RPMI8226 (cell line): ENCODE measurements around the gene GPX4.

Source experiments
- DNase-seq: peaks from one replicate; pipeline ENCODE4 v3.0.0-alpha.2; 2015

The GPX4 gene

GRCh38 chr19:1135454-1135853, 31.7 kb downstream of the GPX4 start:
- no peak for DNase-seq

GRCh38 chr19:1136201-1136600, 32.4 kb downstream of the GPX4 start:
- DNase-seq = peak; percentile 13

DNA sequence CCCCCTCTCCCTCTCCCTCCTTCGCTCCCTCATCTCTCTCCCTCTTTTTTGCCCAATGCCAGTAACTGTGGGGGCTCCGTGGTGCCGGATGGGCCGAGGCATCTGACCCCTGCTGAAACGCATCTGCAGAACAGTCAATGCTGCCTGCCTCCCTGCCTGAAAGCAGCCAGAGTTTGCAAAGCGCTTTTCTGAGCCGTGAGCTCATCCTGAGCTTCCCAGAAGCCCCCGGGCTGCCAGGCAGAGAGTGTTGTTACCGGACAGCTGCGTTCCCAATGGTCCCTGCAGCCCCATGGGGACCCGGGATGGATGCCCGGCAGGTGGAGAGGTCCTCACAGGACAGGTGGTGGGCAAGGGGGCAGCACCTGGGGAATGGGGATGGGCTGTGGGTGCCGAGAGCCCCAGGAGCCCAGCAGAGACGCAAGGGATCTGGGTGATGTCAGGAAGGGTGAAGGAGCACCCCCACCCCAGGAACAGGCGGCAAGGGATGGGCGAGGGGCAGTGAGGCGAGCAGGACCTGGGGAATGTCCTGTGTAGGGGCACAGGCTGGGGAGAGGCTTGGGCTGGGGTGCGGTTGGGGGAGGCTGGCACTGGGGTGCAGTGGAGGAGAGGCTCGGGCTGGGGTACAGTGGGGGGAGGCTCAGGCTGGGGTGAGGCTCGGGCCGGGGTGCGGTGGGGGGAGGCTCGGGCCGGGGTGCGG, 33.0 kb downstream of the GPX4 start:
- no peak for DNase-seq

- no peak for DNase-seq
Measured at GRCh38 chr19:1138121-1138520, 34.3 kb downstream of the GPX4 start.

- no peak for DNase-seq
Measured at GRCh38 chr19:1139126-1139525, 35.3 kb downstream of the GPX4 start.

DNA sequence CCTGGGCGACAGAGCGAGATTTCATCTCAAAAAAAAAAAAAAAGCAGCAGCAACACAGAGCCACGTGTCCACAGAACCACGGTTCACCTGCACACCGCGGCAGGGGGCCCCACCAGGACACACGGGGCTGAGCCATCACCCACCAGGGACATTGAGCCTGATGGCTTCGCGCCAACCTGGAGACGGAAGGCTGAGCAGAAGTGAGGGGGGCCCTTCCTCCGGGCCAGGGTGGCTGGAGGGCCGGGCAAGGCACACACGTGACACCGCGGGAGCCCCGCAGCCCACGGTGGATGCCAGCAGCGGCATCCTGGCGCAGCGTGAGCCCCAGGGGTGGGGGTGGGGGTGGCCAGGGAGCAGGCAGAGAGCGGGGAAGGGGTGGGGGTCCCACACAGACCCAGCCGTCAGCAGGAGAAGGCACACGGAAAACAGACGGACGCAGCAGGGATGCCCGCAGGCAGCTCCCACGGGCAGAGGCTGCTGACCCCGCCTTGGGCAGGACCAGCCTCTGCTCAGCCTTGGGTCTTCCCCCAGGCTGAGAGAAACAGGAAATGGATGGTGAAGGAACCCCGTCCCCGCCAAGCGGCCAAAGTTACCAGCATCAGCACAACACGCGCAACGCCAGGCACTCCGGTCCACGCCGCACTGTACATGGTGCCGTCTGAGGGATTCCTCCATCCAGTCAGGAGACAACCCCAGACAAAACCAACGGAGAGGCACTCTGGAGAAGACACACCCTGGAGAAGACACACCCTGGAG, 36.7 kb downstream of the GPX4 start:
- no peak for DNase-seq

DNA sequence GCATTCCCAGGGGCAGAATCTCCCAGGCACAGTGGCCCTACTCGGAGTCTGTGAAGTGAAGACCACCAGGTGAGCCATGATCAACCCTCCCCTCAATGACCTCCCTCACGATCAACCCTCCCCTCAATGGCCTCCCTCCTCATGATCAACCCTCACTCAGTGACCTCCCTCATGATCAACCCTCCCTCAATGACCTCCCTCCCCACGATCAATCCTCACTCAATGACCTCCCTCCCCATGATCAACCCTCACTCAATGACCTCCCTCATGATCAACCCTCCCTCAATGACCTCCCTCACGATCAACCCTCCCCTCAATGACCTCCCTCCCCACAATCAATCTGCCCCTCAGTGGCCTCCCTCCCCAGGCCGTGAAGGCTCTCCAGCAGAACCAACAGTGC, 38.1 kb downstream of the GPX4 start:
- no peak for DNase-seq

GRCh38 chr19:1143828-1144399, 40.1 kb downstream of the GPX4 start:
- DNase-seq = no peak

DNA sequence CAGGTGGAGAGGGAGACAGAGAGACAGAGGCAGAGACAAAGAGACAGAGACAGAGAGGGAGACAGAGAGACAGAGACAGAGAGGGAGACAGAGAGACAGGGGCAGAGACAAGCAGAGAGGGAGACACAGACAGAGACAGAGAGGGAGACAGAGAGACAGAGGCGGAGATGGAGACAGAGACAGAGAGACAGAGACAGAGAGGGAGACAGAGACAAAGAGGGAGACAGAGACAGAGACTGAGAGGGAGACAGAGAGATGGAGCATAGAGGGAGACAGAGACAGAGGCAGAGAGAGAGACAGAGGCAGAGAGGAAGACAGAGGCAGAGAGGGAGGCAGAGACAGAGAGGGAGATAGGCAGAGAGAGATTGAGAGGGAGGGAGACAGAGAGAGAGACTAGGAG, 40.9 kb downstream of the GPX4 start:
- DNase-seq = no peak

- DNase-seq = no peak
Measured at GRCh38 chr19:1145635-1146411, 42.0 kb downstream of the GPX4 start.

- DNase-seq = no peak
Measured at GRCh38 chr19:1146412-1146699, 42.6 kb downstream of the GPX4 start.

DNA sequence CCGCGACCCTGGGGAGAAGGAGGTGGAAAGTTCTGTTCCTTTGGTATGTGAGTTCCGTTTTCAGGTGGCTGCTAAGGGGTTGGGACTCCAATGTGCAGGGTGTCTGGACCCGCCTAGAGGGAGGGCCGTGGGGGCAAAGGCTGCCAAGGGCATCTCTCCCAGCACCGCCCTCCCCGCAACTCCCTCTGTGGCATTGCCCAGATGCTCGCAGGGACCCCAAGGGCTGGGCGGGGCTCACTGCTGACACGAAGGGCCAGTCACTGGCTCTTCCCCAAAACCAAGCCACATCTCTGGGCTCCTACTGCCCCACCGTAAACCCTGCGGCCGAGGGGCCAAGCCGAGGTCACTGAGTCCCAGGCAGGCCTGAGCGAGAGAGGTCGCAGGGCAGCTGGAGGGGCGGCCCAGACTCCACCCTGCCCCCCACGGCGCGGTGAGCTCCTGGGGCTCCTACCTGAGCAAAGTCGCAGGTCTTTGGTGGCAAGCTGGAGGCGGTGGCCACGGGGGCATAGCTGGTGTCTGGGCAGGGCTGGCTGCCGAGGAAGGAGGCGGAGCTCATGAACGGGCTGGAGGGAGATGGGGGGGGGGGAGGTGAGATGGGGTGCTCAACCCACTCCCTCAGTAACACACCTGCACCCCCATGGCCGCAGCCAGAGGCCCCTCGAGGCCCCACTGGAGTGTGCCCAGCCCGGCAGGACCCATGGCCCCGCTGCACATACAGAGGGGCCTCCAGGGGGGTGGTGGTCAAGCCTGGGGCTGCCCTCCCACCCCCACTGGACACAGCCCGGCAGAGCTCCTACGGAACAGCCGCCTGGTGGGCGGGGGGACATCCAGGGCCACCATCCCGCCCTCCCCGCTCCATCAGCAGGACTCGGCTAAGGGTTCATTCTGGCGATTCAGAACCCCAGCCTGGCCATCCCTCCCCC, 43.3 kb downstream of the GPX4 start:
- DNase-seq = no peak

- no peak for DNase-seq
Measured at GRCh38 chr19:1147934-1148549, 44.2 kb downstream of the GPX4 start.

DNA sequence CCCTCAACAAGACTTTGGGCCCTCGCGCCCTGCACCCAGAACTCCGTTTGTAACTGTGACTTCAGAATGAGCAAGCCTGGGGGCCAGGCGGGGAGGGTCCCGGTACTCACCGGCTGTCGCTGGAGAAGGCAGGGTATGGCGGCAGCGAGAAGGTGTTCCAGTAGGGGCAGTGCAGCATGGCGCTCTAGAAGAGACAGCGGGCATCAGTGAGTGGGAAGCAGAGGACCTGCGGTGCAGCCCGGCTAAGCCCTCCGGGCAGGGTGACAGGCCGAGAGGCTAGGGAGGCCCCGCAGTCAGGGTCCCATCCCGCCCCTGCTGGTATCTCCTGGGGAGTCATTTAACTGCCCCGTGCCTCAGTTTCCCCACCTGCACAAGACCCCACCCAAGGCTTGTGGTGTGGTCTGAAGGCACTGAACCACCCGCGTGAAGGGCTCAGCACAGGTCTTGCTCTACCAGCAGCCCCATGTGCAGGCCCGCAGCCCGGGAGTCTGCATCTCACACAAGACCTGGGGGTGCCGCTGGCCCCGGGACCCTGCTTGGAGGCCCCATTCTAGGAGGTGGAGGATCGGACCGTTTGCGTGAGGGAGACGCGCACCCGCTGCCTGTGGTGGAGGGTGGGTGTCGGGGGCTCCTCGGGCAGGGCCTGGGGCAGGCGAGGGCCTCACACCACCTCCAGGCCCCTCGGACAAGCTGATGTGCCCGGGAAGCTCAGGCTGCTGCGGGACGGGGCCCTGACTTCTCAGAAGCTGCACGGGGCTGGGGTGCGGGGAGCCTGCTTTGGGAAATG, 45.7 kb downstream of the GPX4 start:
- no peak for DNase-seq

DNA sequence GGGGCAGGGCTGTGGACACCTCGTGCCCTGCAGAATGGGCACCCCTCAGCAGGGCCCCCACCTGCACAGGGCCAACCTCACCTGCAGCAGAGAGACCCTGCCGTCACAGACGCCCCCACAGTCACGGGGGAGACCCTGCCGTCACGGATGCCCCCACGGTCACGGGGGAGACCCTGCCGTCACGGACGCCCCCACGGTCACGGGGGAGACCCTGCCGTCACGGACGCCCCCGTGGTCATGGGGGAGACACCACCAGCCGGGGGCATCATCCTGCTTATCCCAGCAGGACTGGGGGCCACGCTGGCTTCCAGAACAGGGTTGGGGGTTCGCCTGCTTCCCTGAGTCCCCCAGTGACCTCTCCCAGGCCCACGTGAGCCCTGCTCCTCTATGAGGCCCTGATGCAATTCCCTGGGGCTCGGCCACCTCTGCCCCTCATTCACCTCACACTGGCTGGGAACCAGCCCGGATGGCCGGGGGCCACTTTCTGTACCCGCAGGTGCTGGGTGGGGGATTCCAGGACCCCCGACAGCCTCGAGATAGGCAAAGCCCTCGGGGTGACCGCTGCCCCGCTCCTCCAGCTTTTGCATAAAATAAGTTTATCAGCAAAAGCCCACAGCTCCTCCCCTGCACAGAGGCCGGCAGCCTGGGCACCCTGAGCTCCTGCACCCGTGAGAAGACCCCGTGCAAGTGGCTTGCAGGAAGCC, 46.7 kb downstream of the GPX4 start:
- no peak for DNase-seq

DNA sequence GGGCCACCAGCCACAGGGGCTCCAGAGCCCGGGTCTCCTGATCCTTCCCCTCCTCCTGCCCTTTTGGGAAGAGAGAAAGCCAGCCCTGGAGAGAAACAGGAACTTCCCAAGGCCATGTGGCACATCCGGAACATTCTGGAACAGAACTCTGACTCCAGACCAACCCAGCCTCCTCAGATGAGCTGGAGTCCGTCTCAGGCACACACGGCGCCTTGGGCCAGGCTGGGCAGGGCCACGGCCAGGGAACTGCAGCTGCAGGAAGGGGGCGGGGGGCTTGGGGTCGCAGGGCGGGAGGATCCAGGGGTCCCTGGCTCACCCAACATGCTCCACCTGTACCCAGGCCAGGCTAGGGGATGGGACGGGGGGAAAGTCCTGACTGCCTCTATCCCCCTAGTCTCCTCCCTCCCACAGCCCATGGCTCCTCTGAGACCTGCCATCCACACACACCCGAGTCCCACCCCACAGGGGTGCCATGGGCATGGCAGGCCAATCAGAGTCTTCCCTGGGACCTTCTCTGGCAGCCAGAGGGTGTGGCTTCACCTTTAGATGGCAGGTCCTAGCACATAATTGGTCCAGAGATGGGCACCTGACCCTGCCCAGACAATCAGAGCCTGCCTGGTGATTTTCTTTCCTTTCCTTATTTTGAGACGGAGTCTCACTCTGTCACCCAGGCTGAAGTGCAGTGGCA, 47.4 kb downstream of the GPX4 start:
- no peak for DNase-seq

DNA sequence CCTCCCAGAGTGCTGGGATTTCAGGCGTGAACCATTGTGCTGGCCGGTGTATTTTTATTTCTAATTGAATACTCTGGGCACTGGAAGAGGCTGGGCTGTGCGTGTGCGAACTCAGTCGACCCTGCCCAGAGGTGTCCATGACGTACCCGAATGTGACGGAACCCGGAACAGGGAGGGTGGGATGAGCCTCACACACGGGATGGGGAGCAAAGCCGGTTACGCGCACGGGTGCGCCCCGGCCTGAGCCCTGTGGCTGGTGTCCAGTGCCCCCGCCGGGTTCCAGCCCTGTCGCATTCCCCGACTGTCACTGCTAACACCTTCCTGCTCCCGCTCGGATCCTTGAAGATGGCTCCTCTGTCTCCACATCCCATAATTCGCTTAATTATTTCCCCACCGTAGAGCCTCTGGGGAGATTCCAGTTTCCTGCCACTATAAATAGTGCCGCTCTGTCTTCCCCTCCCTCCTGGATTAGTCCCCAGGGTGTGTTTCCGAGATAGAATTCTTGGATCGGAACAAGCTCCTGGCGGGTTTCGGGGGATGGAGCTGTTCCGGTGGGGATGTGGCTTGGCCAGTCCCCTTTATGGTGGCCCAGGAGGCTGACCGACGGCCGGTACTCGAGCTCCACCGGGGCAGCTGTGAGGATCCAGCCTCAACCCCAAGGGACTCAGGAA, 48.3 kb downstream of the GPX4 start:
- DNase-seq = no peak

DNA sequence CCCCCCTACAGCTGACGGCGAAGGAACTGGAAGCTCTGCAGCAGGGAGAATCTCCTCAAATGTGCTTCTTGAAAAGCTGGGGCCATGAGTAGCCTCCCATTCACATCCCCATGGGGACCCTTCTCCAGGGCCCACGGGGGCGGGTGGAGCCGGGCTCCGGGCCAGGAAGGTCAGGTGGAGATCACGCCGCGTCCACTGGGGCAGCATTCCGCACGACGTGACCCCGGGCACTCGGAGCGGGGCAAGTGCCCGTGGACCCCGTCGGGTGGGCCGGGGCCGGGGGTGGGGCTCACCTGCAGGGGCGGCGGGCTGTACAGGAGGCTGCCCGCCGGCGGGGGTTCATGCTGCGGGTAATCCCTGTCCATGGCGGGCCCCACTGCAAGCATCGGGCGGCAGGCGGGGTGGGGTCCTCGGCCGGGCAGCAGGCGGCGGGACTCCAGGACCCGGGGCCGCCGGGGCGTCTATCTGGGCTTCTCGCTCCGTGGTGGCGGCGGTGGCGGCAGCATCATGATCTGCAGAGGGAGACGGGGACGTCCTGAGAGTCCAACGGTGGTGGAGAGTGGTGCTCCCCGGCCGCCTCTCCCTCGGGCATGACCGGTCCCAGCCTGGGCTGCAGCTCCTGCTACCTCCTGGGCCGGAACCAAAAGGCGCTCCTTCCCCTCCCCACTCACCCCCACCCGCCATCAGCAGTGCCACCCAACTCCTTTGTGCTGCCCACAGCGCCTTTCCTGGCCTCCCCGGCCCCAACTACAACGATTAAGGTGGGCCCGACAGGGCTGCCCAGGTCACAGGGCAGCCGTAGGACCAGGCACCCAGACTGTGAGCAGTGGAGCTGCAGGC, 50.3 kb downstream of the GPX4 start:
- DNase-seq = no peak
